Posterior cingulate gyrus (tissue), 11 donors: ENCODE results near the gene ZNF43.
"Not testable (repeated sequence)": the region's sequence is repeated elsewhere in the genome, so short reads cannot be mapped to it uniquely, and the experiment has no call there.

Source experiments
- DNase-seq, 10 donors: peaks; one replicate each; pipeline versions ENCODE4 v3.0.0 to v3.0.0-alpha.2; 2020 to 2021; ENCODE audit warnings: mixed read lengths in 3 of 10
- intact Hi-C: fragments of 100-400 bp; cut with DNase I; formaldehyde crosslinking; loops from one replicate; pipeline ENCODE4 v1.15.1; 2023

The ZNF43 gene

DNA sequence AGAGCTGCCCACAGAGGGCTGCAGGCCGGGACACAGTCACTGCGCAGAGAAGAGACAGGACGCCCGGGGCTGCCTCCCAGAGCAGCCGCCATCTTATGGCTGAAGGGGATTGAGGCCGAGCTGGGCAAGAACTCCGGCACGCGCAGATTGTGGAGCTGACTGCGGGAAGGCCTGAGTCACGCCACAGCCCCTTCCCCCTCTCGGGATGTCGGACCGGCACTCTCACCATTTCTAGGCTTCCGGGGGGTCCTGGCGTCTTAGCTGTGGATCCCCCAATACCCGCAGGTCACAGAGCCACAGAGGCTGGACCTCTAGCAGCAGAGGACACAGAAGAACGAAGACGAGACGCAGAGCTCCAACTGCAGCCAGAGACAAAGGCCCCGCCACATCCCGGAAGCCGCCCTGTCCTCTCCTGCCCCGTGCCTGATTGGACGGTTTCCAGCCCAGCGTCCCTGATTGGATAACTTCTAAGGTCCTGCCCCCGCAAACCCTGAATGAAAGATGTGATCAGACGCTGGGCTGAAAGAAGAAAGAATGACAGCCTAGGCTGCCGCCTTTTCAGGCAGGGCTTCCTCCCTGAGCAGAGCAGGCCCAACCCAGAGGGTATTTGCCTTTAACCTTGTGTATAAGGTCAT, at the start of gene ZNF43:
TSS of gene ZNF43 (minus strand) at position 373 of the 635 bp plus-strand sequence. CDS start at position 229, 144 bp downstream.
- intact Hi-C loops, result loop anchor here (1.0 to 5.0 kb wide), 3 partner anchors 16 to 329 kb away; partner anchors contain the start of genes ZNF100 and ZNF429
- DNase-seq, result peak; percentile 91 to 99 (median 97)

DNA sequence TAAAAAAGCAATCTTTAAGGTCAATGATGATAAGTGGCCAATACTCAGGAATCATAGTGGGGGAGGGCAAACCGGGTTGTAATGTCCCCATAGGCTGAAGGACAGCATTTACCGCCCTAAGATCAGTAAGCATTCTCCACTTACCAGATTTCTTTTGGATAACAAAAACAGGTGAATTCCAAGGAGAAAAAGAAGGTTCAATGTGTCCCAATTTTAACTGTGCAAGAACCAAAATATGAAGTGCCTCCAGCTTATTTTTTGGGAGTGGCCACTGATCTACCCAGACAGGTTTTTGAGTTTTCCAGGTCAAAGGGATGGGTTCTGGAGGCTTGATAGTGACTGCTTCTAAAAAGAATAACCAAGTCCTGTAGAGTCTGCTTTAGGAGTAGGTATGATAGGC, 49.5 kb upstream of the ZNF43 start:
- DNase-seq, intact Hi-C loops: not testable (repeated sequence)

DNA sequence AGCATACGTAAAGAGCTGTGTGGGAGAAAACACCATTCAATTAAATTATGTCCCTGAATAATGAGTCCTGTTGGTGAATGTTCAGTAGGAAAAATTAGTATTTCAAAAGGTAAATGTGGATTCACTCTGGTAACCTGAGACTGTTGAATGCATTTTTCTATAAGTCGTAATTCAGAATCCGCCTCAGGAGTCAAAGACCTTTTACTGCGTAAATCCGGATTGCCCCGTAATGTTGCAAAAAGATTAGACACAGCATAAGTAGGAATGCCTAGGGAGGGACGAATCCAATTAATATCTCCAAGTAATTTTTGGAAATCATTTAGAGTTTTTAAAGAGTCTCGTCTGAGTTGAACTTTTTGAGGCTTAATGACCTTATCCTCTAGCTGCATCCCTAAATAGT, 48.8 kb upstream of the ZNF43 start:
- intact Hi-C loops, DNase-seq: not testable (repeated sequence)

DNA sequence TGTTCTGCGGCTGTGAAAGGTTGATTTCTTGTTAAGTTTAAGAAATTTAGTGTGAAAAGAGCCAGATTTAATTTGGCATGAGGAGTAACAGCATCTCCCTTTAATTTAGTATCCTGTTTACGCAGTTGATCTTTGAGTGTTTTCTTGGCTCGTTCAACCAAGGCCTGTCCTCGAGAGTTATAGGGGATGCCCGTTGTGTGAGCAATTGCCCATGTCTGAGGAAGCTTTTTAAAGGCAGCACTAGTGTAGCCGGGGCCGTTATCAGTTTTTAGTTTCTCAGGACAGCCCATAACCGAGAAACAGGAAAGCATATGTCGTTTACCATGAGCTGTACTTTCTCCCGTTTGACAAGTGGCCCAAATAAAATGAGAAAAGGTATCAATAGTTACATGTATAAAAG, 47.5 kb upstream of the ZNF43 start:
- DNase-seq, result no peak
- intact Hi-C loops, result no loop called here

DNA sequence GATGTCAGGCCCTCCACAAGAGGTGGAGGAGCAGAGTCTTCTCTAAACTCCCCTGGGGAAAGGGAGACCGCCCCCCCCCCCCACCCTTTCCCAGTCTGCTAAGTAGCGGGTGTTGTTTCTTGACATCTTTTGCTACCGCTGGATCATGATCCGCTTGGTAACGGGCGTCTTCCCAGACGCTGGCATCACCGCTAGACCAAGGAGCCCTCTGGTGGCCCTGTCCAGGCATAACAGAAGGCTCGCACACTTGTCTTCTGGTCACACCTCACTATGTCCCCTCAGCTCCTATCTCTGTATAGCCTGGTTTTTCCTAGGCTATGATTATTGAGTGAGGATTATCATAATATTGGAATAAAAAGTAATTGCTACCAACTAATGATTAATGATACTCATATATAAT, 44.8 kb upstream of the ZNF43 start:
- intact Hi-C loops, DNase-seq: not testable (repeated sequence)

DNA sequence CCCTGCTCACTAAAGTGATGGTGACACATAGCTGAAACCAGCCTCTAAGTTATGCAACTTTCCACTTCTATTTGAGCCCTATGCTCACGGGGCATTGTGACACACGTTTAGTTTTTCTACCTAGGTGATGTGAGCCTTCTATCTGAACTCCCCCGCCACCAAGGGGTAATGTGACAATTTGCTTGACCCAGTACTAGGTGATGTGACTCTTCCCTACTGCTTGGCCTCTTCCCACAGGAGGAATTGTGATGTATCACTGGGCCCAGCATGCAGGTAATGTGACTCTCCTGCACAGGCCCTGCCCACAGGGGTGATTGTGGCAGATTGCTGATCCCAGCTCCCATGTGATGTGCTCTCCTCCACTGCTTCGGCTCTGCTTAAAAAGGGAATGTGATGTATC, 42.7 kb upstream of the ZNF43 start:
- intact Hi-C loops, result no loop called here
- no peak for DNase-seq

DNA sequence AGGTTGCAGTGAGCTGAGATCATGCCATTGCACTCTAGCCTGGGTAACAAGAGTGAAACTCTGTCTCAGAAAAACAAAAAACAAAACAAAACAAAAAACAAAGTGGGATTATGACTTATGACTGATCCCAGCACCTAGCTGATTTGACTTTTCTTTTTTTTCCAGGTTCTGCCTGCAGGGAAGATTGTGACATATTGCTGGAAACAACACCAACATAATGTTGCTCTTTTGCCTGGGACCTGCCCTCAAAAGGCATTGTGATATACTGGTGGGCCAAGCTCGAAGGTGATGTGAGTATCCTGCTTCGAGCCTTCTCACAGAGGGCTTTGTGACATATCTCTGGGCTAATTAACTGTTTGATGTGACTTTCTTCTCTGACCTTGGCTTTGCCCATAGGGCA, 42.0 kb upstream of the ZNF43 start:
- intact Hi-C loops, result no loop called here
- DNase-seq, result no peak

DNA sequence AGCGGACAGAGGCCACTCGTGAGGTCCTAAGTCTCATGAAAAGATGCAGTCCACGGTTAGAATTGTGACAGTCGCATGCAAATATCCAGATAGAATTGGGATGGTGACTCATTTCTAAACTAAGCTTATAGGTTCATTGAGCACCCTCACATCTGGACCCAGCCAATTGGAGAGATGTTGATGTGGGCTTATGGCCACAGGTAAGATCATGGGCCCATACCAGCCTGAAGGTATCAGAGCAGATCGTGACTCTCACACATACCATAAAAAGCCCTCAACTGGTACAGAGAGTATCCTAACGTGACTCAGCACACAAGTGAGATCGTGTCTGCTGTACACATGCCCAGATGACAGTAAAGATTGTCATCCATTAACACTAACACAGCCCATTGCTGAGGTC, 40.6 kb upstream of the ZNF43 start:
- DNase-seq, intact Hi-C loops: not testable (repeated sequence)

DNA sequence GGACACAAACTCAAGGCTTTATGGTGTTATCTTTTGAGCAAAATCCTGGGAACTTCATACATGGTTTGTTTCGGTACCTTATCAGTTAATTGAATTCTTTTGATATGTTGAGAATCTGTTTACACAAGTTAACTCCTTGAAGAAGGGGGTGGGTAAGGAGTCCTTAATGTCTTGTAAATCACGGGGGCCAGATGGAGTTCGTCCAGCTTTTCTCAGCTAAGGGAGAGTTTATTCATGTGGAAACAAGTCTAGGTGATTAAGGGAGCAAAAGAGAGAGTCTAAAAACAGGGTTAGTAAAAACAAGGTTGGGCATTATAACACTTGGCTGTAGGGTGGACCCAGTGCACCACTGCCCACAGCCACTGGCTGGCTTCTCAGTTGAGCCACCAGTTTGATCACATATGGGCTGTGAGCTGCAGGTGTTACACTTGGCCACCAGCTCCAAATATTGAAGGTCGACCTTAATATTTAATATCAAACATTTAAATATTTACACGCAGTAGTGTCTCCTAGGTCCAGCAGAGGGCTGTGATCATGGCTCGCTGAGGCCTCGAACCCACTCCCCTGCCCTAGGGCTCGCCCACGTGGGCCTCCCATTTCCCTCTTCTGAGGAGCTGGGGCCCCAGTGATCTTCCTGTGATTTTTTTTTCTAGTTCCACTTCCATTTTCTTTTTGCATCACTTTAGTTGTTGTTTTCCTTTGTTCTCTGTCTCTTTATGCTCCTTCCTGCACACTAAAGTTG, 21.0 kb upstream of the ZNF43 start:
- no peak for DNase-seq
- intact Hi-C loops, result no loop called here

DNA sequence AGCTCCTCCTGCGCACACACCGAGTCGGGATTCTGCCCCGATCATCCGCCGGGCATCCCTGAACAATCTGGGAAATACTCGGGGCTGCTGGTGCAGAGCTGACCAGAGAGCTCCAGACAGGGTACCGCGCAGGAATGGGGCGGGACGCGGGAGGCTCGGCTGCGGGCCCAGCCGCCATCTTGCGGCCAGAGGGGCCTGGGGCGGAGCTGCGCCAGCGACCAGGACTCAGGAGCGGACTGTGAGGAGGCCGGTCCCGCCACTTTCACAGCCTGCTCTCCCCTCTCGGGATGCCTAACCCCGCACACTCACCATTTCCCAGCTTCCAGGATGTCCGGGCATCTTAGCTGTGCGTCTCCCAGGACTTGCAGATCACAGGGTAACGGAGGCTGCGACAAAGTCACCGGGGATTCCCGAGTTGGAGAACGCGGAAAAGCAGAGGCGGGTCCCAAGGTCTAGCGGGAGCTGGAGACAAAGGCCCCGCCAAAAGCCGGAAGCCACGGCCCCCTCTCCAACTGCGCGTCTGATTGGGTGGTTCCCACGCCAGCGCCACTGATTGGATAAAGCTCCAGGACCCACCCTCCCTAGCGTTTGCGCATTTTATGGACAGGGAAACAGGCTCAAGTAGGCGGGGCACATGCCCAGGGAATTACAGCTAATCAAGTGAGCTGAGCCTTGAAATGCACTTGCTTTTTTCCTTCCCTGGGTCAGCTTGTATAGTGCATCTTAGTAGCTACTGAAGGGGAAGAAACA, 15.8 kb upstream of the ZNF43 start:
- intact Hi-C loops, result loop anchor here (1.0 kb wide), 1 partner anchor 15 kb away; the partner anchor contains the start of gene ZNF43

DNA sequence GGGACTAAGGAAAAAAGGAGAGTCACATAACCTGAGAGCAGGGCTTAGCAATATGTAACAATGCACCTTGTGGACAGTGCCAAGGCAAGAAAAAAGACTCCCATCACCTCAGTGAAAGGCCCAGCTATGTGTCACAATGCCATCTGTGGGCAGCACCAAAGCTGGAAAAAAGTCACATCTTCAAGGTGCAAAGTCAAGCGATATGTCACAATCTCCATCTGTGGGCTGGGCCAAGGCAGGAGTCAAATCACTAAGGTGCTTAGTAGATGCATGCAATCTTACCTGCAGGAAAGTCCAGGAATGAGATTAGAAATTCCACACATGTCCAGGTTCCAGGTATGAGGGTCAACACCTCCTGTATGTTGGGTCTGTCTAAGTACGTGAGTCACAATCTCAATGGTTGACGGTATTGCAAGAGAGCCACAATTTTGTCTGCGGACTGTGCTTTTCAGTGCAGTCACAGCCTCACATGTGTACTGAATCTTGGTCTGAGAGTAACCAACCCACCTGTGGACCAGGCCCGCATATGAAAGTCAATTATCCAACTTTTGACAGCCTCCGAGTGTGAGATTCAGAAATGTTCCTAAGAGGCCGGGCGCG, 14.8 kb upstream of the ZNF43 start:
- DNase-seq, result no peak
- intact Hi-C loops, result no loop called here

More for the DNA sequence above, 15.8 kb upstream of the ZNF43 start:
- peak; percentile 88 to 99 (median 96) for DNase-seq

DNA sequence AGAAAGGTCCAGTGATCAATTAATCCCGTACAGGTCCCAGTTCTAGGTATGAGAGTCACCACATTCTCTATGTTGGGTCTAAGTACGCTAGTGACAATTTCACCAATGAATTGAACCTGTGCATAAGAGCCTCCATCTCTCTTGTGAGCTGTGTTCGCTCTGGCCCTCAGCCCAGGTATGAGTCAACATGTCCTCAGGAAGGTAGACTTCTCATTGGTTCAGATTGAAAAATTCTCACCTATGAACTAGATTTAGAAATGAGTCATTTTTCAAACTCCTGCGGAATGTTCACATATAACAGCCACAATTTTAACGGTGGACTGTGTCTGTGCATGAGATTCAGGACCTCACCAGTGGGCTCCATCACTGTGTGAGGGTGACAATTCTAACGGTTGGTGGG, 12.7 kb upstream of the ZNF43 start:
- intact Hi-C loops, result no loop called here
- no peak for DNase-seq

DNA sequence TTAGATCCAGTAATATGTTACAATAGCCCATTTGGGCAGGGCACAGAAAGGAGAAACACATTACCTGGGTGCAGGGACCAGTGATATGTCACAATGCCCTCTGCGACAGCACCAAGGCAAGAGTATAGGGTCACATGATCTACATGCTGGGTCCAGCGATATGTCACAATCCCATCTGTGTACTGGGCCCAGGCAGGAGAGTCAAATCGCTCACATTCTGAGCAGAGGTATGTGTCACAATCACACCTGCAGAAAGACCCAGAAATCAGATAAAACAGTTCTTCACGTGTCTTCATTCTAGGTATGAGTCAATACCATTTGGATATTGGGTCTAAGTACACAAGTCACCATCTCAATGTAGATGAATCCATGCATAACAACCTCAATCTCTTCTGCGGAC, 7.1 kb upstream of the ZNF43 start:
- intact Hi-C loops, result no loop called here
- DNase-seq, result no peak

DNA sequence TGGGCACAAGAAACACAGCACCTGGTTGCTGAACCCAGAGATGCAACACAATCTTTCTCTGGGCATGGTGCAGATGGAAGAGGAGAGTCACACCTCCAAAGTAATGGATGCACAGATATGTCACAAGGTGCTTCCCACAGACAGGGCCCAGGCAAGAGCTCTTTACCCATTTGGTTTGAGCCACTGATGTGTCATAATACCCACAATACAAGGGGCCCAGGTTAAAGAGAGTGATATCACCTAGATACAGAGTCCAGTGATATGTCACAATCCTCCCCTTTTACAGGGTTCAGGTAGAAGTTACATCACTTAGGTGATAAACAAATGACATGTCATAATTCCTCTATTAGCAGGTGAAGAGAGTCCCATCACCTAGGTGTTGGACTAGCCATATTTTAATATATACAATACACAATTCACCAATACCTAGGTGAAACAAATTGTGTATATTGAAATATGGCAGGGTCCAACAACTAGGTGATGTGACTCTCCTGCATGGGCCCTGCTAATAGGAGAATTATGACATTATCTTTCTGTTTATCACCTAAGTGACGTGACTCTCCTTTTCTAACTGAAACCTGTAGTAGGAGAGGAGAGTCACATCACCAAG, 5.6 kb upstream of the ZNF43 start:
- DNase-seq, result no peak
- intact Hi-C loops, result no loop called here

DNA sequence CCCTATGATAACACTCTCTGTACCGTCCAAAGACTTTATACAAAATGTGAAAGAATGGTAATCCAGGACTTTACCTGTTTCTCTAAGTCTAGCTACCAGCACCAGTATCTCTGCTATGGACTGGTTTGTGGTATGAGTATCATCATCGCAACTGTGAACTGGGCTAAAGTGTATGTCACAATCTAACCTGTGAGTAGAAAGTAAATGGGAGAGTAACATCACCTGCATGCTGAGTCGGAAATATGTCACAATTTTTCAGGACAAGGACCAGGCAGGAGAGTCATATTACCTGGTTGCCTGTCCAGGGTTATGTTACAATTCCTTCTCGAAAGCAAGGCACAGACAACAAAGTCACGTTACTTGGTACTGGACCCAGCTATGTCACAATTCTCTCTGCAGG, 5.1 kb upstream of the ZNF43 start:
- DNase-seq, result no peak
- intact Hi-C loops, result no loop called here

DNA sequence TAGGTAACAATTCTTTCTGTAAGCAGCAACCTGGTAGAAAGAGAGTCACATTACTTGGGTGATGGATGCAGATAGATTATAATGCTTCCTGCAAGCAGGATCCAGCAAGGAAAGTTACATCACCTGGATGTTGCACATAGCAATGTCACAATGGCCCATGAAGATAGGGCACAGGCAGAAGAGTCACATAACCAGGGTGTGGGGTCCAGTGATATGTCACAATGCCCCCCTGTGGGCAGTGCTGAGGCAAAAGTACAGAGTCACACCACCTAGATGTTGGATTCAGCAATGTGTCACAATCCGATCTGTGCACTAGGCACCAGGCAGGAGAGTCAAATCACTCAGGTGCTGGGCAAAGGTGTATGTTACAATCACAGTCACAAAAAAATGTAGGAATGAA, 4.0 kb upstream of the ZNF43 start:
- intact Hi-C loops, result loop anchor here (5.0 kb wide), 2 partner anchors 73 to 333 kb away; partner anchors contain the start of genes ZNF100 and ZNF429
- DNase-seq, result no peak

DNA sequence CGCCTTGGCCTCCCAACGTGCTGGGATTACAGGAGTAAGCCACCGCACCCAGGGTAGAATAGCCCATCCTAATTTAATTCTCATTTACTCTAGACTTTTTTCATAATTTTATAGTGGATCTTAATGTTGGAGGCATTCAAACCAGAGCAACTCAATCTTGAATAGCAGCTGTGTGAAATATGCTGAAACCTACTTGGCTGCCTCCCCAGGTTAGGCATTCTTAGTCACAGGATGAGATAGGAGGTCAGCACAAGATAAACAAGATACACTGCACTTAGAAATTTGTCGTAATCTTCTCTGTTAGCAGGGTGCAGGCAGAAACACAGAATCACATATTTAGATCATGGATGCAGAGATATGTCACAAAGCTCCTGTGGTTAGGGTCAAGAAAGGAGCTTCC, 2.7 kb upstream of the ZNF43 start:
- no peak for DNase-seq

DNA sequence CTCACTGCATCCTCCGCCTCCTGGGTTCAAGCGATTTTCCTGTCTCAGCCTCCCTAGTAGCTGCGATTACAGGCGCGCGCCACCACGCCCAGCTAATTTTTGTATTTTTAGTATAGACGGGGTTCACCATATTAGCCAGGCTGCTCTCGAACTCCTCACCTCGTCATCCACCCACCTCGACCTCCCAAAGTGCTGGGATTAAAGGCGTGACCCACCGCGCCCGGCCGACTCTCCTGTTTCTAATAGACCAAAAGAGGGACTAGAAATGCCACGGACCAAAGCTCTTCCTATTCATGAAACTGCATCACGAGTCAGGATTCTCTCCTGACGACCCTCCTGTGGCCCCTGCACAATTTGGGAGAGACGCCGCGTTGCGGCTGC, 563 bp downstream of the ZNF43 start:
- intact Hi-C loops, result loop anchor here (5.0 kb wide), 2 partner anchors 68 to 328 kb away; partner anchors contain the start of genes ZNF100 and ZNF429
- no peak for DNase-seq

More for the DNA sequence above, 2.7 kb upstream of the ZNF43 start:
- intact Hi-C loops, result loop anchor here (5.0 kb wide), 2 partner anchors 71 to 331 kb away; partner anchors contain the start of genes ZNF100 and ZNF429

DNA sequence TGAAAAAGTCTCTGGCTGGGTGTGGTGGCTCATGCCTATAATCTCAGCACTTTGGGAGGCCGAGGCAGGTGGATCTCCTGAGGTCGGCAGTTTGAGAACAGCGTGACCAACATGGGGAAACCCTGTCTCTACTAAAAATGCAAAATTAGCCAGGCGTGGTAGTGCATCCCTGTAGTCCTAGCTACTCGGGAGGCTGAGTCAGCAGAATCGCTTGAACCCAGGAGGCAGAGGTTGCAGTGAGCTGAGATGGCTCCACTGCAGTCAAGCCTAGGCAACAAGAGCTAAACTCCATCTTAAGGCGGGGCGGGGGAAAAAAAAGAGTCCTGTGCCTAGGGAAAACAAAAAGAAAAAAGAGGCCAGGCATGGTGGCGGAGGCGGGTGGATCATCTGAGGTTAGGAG, 2.2 kb downstream of the ZNF43 start:
- intact Hi-C loops, result no loop called here

DNA sequence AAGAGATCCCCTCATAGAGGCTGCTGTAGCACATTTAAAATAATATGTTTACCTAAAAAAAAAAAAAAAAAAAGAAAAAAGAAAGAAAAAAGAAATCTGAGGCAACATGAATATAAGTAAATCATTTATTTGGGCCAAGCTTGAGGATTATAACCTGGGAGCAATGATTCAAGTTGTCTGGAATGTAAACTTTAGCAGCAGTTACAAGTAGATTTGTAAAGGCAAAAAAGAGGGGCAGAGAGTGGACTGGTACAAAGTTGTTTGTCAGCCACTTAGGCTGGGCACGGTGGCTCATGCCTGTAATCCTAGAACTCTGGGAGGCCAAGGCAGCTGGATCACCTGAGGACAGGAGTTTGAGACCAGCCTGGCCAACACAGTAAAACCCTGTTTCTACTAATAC, 11.3 kb downstream of the ZNF43 start:
- no peak for DNase-seq
- intact Hi-C loops, result no loop called here

More for the DNA sequence above, 2.2 kb downstream of the ZNF43 start:
- no peak for DNase-seq
